Choroid plexus epithelial cell (primary cell): ENCODE data around the gene HNF1B.

Experiments
- DNase-seq: peaks from one replicate; pipeline ENCODE4 v3.0.0-alpha.2; 2010; ENCODE audit warnings: low read depth
- H3K4me3 ChIP-seq: 2 replicates; pipeline ENCODE4 v1.5.1; 2011; ENCODE audit warnings: low read depth, mild to moderate bottlenecking, control low read depth, low read length, moderate library complexity
- CTCF ChIP-seq: conservative IDR thresholded peaks from 2 replicates; pipeline ENCODE4 v1.5.1; 2011; ENCODE audit warnings: low read depth, mild to moderate bottlenecking, control low read depth, inconsistent platforms, low read length, moderate library complexity

Gene HNF1B

DNA sequence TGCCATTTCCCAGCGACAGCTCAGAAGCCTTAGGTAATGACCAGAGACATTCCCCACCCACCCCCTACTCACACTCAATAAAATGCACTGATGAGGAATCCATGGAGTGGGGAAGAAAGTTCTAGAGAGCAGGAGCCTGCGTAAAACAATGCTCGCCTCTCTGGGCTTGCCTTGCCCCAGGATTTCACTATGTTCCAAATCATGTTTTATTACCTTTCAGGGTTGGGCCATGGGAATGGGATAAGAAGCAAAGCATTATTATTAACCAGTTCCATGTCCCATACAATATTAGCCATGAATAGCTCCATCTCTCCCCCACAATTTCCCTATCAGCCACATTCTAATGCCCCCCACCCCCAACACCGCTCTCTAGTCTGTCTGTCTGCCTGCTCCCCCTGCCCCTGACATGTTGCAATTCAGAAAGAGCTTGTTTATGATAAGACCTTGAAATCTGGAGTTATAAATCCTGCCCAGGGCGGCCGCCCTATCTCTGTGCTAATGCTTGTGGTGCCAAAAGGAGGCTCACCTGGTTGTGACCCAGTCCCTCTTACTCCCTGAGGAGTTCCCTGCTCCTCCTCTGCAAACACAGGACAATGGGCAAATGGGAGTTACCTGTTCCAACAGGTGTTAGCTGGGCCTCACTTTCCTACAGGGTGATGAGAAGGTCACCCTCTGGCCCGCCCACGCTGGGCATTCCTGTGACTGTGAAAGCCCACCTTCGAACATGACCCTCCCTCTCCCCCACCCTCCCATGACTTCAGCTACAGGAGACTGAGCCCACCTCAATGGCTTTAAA is 73.6 kb downstream of the HNF1B start:
- TF ChIP-seq CTCF: no peak
- DNase-seq: no peak
- H3K4me3 ChIP-seq: no peak overlapping the region

DNA sequence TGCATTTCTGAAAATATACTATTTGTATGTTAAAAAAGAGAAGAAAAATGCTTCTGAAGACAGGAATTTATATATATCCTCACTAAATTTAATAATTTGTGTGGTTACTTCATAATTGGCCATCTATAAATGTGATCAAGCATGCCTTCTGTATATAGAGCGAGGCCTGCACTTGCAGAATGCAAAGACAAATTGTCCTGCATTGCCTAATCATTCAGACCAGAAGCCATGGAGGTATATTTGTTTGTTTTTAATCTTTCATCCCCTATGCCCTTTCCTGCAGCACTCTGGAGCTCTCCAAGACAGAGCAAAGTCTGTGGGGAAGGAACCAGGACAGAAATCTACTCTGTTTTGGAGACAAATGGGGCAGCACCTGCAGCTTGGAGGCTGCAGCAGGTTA is 77.8 kb downstream of the HNF1B start:
- TF ChIP-seq CTCF: no peak
- DNase-seq: no peak
- no peak overlapping the region for H3K4me3 ChIP-seq

DNA sequence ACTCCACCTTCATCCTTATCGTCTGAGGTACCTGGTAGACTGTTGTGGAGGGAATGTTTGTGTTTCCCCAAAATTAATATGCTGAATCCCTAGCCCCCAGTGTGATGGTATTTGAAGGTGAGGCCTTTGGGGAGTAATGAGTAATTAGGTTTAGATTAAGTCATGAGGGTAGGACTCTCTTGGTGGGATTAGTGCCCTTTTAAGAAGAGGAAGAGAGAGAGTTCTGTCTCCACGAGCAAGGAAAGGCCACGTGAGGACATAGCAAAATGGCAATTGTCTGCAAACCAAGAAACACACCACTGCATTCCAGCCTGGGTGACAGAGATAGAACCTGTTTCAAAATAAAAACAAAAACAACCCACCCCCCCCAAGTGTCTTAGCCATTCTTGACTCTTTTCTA is 80.6 kb downstream of the HNF1B start:
- DNase-seq: no peak
- TF ChIP-seq CTCF: no peak

GRCh38 chr17:37662353-37662752 is 82.5 kb downstream of the HNF1B start:
- no peak for TF ChIP-seq CTCF
- H3K4me3 ChIP-seq: no peak overlapping the region
- no peak for DNase-seq

More for the DNA sequence above, 80.6 kb downstream of the HNF1B start:
- H3K4me3 ChIP-seq: no peak overlapping the region

DNA sequence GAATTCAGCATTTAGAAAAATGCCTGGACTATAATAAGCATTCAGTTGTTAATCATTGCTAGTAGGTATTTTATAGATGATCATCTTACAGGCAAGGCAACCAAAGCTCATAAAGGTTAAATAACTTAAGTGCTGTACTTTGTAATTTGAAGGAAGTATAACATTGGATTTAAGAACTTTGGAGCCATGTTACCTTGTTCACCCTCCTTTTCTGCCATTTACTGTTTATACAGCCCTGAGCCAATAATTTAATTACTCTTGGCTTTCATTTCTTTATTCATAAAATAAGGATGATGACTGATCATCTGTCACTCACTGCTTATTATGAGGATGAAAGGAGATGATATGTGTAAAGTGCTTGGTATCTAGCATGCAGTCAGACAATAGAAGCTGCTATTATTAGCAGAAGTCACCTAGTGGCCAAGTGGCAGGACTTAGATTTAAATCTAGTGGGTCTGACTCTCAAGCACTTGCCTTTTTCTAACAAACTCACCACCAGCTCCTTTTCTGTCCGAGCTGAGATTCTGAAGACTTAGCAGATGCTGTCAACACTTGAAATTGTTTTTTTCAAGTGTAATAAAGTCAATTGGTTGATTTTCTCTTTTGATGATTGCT is 83.4 kb downstream of the HNF1B start:
- TF ChIP-seq CTCF: peak; percentile 23
- DNase-seq: no peak
- no peak overlapping the region for H3K4me3 ChIP-seq

DNA sequence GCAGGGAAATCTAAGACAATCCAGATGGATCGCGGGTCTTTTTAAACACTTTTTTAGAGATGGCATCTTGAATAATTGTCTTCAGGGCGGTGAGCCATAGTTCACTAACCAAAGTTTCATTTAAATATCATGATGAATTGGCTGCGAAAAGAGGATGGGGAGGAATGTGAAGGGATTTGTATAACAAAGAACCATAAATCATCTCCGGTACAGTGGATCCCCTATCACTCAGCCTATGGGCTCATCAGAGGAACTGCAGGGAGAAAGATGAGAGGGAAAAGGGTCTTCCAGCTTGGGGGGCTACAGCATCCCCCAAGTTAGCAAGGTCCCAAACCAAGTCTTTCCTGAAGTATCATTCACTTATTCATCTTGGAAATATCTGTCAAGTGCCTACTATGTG is 84.9 kb downstream of the HNF1B start:
- DNase-seq: no peak
- TF ChIP-seq CTCF: no peak
- H3K4me3 ChIP-seq: no peak overlapping the region

DNA sequence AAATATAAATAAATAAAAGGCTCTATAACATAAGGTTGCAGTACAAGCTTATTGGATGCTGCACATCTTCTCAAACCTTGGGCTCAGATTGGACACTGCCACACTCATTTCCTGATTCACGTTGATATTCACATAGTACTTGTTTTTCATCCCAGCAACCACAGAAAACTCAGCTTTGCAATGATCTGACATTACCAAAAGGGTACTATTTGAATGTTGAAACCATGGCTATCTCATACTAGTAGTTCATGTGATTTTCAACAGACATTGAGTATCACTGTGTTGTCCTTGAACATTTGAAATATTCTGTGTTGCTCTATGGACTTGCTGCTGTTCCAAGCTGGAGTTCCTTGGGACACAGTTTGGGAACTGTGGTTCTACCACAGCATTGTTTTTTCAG is 87.7 kb downstream of the HNF1B start:
- no peak for TF ChIP-seq CTCF
- no peak for DNase-seq
- H3K4me3 ChIP-seq: no peak overlapping the region
